ENCODE results near the gene IGF1R. TPM values are rescaled to one million over a fixed set of nuclear protein-coding genes. Genes with fewer than 3 reads are reported as not detected.

Gene IGF1R
- total and polyA plus RNA-seq, 2 of the 8 experiments (the other 6 are each of a cell fraction or from before 2014, with no cell fraction given): 32.9 to 109 TPM

GRCh38 chr15:98956796-98957553 lies 308.6 kb downstream of the IGF1R start (continued):
- no peak for TF ChIP-seq CEBPB (IDR thresholded peaks at IDR 0.05; ENCODE audit: low read depth, low read length)
- no peak for TF ChIP-seq ASH2L (IDR thresholded peaks at IDR 0.05; ENCODE audit: low read length)
- TF ChIP-seq BCL11A (IDR thresholded peaks at IDR 0.05; ENCODE audit: low read depth in 2 of 2, low read length in 2 of 2): no peak
- TF ChIP-seq HDAC2 (IDR thresholded peaks at IDR 0.05; ENCODE audit: borderline replicate concordance in 1 of 2, low read depth in 2 of 2, low read length in 2 of 2): no peak
- no peak for TF ChIP-seq ATF2 (IDR thresholded peaks at IDR 0.05; ENCODE audit: low read length)
